HG03460 (cell line): ENCODE results near the gene FAM76A.
"Not testable (repeated sequence)": the region's sequence is repeated elsewhere in the genome, so short reads cannot be mapped to it uniquely, and the experiment has no call there.

Source experiments
- ATAC-seq: cut with Tn5 transposase; IDR thresholded peaks from one replicate; pipeline ENCODE4 v1.9.1; 2021; ENCODE audit not compliant: unreplicated experiment

FAM76A gene

DNA sequence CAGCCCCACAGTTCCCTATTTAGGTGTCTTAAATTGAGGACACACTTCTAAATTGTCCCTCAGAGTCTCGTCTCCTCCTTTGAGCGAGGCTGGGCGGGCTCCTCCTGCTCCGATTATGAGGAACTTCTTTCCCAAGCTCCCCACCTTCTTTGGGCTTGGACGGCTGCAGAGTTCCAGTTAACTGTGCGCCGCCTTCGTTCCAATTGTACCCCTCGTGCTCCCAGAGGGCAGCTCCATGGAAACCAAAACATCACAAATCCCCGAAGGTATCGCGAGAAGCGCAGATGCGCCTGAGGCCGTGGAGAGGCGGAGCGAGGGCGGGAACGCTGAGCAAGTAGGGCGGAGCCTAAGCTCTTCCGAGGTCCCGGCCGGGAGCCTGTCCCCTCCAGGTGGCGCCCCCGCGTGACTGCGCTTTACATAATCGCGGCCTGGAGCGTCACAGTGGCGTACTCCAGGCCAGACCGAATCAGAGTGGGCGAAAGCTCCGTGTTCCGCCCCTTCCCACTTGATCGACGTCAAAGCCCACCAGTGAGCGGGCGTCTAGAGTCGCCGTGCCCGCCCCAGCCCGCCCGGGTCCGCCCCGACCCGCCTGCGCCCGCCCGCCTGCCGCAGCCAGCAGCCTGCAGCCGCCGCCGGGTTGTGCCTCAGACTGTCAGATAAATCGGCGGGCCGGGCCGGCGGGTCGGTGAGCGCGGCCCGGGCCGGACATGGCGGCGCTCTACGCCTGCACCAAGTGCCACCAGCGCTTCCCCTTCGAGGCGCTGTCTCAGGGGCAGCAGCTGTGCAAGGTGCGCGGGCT, at the start of gene FAM76A:
FAM76A (plus strand) TSS at position 588 of the 799 bp plus-strand sequence; CDS start at position 708, 120 bp downstream.
- peak; percentile 91 for ATAC-seq

DNA sequence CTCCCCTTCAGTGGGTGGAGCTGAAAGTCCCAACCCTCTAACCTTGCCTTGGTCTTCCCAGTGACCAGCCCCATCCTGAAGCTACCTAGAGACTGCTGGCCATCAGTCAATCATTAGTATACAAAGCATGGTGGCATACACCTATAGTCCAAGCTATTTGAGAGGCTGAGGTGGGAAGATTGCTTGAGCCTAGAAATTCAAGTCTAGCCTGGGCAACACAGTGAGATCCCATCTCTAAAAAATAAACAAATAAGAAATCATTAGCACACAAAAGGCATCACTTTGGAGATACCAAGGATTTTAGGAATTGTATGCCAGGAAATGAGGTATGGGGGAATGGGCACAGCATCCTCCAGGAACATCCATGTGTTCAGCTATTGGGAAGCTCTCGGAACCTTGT, 49.4 kb upstream of the FAM76A start:
- no peak for ATAC-seq

DNA sequence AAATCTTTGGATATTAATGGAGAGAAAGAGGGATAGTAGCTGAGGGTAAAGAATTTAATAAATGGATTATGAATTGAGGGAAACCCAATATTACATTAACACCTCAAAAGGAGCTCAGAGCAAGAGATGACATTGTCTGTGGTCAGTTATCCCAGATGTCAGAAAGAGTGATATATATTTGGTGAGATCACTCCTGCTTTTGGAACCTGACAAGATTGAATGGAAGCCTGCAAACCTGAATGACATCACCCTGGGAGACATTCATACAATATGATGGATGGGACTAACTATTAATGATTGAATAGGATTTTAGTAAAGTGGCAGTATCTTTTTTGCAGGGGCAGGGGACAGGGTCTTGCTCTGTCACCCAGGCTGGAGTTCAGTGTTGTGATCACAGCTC, 47.0 kb upstream of the FAM76A start:
- ATAC-seq: no peak

DNA sequence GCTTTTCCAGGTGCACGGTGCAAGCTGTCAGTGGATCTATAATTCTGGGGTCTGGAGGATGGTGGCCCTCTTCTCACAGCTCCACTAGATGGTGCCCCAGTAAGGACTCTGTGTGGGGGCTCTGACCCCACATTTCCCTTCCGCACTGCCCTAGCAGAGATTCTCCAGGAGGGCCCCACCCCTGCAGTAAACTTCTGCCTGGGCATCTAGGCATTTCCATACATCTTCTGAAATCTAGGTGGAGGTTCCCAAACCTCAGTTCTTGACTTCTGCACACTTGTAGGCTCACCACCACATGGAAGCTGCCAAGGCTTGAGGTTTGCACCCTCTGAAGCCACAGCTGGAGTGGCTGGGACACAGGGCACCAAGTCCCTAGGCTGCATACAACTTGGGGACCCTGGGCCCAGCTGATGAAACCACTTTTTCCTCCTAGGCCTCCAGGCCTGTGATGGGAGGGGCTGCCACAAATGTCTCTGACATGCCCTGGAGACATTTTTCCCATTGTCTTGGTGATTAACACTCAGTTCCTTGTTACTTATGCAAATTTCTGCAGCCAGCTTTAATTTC, 45.5 kb upstream of the FAM76A start:
- not testable (repeated sequence) for ATAC-seq

DNA sequence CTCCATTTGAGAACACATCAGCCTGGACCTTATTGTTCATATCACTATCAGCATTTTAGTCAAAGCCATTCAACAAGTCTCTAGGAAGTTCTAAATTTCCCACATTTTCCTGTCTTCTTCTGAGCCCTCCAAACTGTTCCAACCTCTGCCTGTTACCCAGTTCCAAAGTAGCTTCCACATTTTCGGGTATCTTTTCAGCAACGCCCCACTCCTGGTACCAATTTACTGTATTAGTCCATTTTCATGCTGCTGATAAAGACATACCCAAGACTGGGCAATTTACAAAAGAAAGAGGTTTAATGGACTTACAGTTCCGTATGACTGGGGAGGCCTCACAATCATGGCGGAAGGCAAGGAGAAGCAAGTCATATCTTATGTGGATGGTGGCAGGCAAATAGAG, 44.2 kb upstream of the FAM76A start:
- ATAC-seq: not testable (repeated sequence)

DNA sequence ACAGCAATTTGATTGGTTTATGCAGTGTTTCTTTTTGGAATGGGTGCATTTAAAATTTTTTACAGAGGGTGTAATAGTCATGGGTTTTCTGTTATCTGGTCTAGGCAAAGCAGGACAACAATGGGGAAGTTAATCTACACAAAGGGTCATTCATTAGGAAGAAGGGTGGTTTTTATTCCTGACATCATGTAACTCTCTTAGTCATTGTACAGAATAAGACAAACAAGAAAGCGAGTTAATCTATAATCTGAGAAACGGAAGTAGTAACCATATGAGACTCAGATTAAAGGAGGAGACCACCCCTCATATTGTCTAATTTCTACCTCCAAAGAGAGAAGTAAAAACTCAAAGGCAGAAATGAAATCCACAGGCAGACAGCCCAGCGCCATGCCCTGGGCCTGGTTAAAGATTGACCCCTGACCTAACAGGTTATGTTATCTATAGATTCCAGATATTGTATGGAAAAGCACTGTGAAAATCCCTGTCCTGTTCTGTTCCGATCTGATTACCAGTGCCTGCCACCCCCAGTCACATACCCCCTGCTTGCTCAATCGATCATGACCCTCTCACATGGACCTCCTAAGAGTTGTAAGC, 43.3 kb upstream of the FAM76A start:
- no peak for ATAC-seq

DNA sequence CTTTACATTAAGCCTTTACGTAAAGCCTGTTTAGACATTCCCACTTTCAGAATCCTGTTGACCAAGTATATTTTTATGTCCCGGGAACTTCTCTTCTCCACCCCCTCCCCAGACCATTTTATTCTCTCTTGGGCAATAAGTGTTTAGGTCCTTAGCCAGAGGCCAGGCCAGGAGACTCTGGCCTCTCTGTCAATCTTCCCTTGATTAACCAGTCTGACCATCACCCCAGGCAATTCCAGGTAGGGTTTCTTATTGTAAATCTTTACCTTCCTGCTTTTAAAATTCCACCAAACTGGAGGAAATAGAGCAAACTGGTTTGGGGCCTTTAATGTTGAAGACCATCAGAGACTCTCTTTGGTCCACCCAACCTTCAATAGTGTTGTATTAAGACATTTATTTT, 41.6 kb upstream of the FAM76A start:
- ATAC-seq: no peak

DNA sequence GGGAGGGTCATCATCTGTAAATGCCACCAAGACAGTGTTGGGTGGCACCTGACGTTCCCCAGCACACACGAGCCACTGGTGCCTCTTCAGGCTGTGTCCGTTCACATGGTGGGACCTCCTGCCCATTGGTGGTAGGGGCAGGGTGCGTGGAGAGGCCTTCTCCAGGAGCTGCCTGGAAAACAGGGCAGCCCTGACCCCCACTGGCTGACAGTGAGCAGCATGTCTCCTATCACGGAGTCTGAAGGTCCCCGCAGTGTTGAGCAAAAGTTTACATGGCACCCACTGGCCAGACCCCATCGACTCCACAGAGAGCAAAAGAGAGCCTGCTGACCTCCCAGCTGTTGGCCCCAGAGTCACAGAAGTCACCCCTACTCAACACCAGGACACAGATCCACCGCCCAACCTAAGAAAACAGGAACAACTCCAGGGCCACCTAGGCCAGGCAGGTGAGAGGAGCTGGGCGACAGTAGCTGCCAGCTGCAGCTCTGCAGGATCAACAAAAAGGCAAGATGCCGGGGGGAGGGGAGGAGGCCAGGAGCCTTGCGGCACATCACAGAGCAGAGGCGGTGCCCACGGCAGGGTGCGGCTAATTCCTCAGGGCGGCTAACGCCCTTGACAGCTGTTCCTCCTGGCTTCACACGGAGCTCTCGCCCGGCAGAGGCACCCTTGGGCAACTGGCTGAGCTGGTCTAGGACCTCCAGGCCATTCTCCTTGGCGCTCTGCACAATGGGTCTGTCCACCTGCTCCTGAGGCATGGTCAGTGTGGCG, 39.4 kb upstream of the FAM76A start:
- no peak for ATAC-seq

DNA sequence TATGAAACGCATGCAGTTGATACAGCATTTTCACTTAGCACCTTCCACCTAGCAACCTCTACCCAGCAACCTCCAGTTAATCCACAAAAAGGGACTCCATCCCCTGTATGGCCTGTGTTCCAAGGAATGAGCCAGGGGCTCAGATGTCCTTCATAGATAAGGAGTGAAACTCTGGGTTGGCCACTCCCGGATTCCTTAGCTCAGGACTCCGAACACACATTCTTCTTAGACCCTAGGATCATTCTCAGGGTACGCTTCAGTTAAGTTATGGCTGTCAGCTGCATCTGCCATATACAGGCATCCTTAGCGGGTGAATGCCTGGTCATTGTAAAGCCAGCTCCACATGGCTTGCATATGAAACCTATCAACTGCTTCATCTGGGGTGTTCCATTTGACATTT, 37.9 kb upstream of the FAM76A start:
- ATAC-seq: no peak

DNA sequence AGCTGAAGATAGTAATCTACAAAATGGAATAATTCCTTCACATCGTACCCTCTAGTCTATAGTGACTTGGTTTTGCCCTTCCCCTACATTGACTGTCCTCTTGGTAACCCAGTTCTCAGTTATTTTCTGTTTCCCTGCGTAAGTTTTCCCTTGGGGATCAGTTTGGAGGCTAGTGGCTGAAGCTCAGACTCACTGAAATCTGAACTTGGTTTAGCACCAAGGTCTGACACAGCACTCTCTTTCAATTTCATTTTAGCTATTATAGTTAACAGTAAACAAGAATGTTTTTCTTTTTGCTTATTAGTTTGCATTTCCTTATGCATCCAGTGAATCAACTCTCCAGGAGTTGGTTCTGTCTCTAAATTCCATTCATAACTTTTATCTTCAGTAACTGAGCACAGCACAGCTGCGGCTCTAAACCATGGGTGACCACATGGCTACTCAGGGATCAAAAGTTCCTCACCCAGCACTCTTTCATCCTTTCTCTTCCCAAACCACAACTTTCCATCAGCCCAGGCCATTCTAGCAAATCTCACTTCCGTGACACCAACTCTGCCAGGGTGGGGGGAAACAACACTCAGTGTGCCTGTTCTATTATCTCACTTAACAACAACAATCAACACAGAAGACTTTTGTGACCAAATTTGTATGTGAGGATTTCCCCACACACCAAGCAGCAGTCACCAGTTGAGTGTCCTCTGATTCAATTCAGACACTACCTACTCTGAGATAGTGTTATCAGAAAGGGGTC, 36.2 kb upstream of the FAM76A start:
- ATAC-seq: no peak

DNA sequence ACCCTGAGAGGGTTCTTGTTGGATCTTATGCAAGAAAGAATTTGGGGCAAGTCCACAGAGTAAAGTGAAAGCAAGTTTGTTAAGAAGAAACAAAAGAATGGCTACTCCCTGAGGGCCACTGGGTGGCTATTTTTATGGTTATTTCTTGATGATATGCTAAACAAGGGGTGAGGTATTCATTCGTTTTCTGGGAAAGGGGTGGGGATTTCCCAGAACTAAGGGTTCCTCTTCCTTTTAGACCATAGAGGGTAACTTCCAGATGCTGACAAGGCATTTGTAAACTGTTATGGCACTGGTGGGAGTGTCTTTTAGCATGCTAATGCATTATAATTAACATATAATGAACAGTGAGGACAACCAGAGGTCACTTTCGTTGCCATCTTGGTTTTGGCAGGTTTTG, 35.6 kb upstream of the FAM76A start:
- ATAC-seq: no peak

DNA sequence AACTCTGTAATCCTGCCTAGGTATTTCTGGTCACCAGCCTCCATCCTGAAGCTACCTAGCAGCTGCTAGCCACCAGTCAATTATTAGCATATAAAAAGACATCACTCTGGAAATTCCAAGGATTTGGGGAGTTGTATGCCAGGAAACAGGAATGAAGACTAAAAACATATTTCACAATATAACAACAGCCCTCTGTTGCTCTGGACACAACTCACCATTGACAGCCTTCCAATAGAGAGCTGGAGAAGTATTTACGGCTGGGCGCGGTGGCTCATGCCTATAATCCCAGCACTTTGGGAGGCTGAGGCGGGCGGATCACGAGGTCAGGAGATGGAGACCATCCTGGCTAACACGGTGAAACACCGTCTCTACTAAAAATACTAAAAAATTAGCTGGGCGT, 28.9 kb upstream of the FAM76A start:
- not testable (repeated sequence) for ATAC-seq

DNA sequence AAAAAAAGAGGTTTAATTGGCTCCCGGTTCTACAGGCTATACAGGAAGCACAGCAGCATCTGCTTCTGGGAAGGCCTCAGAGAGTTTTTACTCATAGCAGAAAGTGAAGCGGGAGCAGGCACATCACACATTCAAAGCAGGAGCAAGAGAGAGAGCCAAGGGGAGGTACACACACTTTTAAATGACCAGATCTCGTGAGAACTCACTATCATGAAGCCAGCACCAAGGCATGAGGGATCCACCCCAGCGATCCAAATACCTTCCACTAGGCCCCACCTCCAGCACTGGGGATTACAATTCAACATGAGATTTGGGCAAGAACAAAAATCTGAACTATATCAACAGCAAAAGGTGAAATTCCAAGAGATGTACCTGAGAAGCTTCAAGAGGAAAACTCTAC, 20.8 kb upstream of the FAM76A start:
- ATAC-seq: no peak

DNA sequence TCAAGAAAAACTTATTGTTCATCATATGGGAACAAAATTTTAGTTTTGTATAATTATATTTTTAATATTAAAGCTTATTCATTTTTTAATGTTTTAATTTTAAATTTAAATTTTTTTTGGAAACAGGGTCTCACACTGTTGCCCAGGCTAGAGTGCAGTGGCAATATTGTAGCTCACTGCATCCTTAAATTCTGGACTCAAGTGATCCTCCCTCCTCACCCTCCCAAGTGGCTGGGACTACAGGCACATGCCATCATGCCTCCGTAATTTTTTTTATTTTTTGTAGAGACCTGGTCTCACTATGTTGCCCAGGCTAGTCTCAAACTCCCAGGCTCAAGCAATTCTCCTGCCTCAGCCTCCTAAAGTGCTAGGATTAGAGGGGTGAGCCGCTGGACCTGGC, 20.2 kb upstream of the FAM76A start:
- ATAC-seq: no peak

DNA sequence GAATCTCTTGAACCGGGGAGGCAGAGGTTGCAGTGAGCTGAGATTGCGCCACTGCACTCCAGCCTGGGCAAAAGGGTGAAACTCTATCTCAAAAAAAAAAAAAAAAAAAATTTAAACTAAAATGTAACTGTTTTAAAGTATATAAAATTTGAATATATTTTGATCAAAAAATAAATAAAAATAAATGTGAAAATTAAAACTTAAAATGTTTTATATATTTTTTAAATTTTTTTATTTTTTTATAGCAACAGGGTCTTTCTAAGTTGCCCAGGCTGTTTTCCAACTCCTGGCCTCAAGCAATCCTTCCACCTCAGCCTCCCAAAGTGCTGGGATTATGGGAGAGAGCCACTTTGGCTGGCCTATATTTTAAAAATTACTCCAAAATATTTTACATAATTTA, 15.2 kb upstream of the FAM76A start:
- no peak for ATAC-seq

DNA sequence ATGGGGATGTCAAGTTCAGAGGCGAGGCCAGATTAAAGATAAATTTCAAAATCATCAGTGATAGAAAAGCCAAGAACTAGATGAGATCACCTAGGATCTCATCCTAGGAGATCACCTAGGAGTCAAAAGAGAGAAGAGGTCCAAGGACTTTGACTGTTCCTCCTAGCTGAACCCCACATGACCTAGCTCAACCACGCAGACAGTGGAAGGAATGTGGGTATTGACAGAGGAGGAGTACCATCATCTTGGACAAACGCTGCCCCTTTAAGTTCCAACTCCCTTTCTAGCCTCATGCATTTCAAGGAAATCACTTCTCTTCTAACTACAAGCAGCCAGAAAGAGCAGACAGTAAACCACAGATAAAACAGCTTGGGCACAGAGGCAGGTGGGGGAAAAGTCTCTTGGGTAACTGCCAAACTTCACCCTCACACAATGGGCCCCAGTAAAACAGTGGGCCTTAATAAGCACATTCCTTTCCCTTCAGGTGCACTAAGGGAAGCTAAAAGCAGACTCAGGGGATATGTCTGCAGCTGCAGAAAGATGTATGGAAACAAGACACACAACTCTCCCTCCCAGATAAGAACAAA, 12.5 kb upstream of the FAM76A start:
- ATAC-seq: no peak

DNA sequence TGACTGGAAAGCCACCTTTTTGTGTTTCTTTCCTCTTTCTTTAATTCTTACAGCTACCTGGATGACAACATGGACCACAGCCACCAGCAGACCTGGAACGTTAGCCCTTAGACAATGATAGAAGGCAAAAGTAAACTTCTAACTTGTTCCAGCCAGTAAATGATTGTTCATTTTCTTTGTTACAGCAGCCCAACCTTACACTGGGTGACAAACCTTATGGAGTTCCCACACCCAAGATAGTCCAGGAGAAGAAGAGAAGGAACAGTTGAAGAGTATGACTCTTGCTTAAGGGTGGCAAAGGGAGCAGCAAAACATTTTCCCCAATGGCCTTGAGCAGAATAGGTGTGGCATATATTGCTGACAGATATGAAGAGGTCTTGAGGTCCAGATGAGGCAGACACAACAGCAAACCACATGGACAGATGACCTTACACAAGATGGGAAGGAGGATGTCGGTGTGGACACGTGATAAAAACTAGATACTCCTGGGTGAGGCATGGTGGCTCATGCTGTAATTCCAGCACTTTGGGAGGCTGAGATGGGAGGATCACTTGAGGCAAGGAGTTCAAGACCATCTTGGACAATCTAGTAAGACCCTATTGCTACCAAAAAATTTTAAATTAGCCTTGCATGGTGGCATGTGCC, 11.8 kb upstream of the FAM76A start:
- no peak for ATAC-seq

DNA sequence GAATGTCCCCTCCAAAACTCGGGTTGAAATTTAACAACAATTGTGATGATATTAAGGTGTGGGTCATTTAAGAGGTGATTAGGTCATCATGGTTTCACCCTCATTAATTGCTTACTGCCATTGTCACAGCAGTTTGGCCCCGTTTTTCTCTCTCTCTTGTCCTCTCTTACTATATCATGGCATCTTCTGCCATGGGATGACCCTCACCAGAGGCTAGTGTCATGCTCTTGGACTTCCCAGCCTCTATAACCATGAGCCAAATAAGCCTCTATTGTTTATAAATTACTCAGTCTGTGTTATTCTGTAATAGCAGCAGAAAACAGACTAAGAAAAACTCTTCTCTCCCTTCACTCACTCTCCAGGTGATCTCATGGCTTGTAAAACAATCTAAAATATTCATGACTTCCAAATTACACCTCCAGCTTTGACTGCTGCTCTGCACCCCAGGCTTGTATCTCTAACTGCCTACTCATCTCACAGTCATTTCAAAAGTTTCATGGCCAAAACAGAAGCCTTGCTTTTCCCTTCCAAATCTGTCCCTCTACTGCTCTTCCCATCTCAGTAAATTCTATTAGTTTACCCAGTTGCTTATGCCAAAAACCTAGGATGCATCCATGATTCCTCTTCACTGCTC, 9.4 kb upstream of the FAM76A start:
- no peak for ATAC-seq
